Body of pancreas (tissue), 4 donors: ENCODE data around the gene DDX3Y. TPM values are rescaled to one million over a fixed set of nuclear protein-coding genes. Genes with fewer than 3 reads are reported as not detected.

Source experiments
- ATAC-seq: fragments of 150-250 bp; one replicate; pipeline ENCODE4 v1.9.1; 2016
- DNase-seq, 4 donors: peaks; one replicate each; pipeline ENCODE4 v3.0.0-alpha.2; 2019
- H3K27ac ChIP-seq, 4 donors: fragments of 200-600 bp; sonication (generic); 1 replicate in 3 of 4; 2 replicates in 1 of 4; pipeline versions ENCODE4 v1.5.1 to v1.6.1; 2016 to 2019; ENCODE audit warnings: mild to moderate bottlenecking in 1 of 4, mixed read lengths in 1 of 4, moderate library complexity in 1 of 4
- H3K27me3 ChIP-seq, 2 donors: fragments of 200-600 bp; sonication (generic); one replicate each; pipeline ENCODE4 v1.6.0; 2016; ENCODE audit warnings: mild to moderate bottlenecking in 1 of 2
- H3K36me3 ChIP-seq, 2 donors: fragments of 200-600 bp; sonication (generic); replicated peaks in 1 of 2; 2 replicates each; pipeline ENCODE4 v1.5.1; 2016; ENCODE audit warnings: low read depth in 2 of 2; ENCODE audit not compliant: insufficient read depth in 1 of 2
- H3K4me1 ChIP-seq: fragments of 200-600 bp; sonication (generic); one replicate; pipeline ENCODE4 v1.6.0; 2016
- H3K4me3 ChIP-seq, 2 donors: fragments of 200-600 bp; sonication (generic); 1 replicate in 1 of 2; 2 replicates in 1 of 2; pipeline ENCODE4 v1.5.1; 2016 to 2019
- H3K9me3 ChIP-seq, 3 donors: fragments of 200-600 bp; sonication (generic); 1 replicate in 2 of 3; 2 replicates in 1 of 3; pipeline ENCODE4 v1.5.1; 2016
- POLR2A ChIP-seq, 3 donors: fragments of 450-650 bp; IDR thresholded peaks; one replicate each; pipeline ENCODE4 v1.6.1; 2016; ENCODE audit warnings: antibody characterized with exemption in 3 of 3, mild to moderate bottlenecking in 2 of 3
- WGBS, 2 donors: methylation state at CpG; one replicate each; pipeline ENCODE4 v1.1.5; 2017; 5-methylcytosine and 5-hydroxymethylcytosine counted together
- intact Hi-C: fragments of 100-400 bp; cut with DNase I; formaldehyde crosslinking; loops from one replicate; pipeline ENCODE4 v1.15.1; 2023
- total RNA-seq, 2 donors: library from RNA; depleted of rRNA; stranded (reverse); fragments of >200 nt; gene quantifications; one replicate each; pipeline ENCODE4 v1.1.0, GENCODE V29; 2016
- TF ChIP-seq, protein P1 (sequence below), 7 experiments: fragments of 450-650 bp in 4 of 7; fragments of 200-600 bp in 3 of 7; sonication (generic) in 3 of 7; IDR thresholded peaks; one replicate each; pipeline ENCODE4 v1.5.1; 2016 to 2019; ENCODE audit warnings: antibody characterized with exemption in 7 of 7

The DDX3Y gene
- total RNA-seq, 2 donors from 2014 or later, result not detected

DNA sequence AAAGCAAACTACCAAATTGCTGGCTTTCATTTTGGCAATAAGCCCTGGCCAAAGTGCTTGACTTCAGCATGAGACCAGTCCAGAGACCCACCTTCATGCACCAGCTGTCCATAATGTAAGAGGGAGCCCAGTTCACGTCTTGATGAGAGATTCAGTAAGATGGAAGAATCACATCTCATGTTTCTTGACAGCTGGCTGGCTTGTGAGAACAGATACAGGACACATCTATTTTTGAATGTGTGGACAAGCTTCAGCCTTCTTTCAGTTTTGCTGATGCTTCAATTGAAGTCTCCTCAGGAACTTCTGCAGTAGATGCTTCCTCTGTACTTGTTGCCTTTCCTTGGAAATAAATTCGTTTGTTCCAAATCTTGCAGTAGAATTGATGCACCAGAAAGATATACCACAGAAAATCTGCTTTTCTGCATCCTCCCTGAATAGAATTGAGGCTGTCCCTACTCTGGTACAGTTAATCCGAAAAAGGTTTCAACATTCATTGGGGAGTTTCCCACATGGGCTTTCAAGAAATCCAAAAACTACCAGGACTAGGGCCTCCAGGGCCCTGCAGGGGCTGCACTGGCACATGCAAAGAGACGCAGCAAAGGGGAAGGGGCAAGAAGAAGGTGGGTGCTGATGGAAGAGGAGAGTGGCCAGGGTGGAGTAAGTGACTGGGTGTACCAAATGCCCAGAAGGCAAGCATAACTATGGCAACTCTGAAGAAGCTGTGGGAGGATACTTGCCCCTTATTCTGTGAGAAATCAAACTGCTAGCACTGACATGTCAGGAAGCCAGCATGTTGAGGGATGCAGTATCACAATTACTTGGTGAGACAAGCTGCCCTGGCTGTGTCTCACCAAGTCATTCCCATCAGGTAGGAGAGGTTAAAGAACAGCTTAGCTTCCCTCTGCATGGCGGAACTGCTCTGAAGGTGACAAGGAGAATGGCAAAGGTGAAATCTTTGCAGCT, 37.3 kb downstream of the DDX3Y start:
- Histone ChIP-seq H3K36me3 (no peaks in the 10 kb centered on the region), H3K4me1 (no peaks in the 10 kb centered on the region), H3K9me3 (no peaks in the 10 kb centered on the region), H3K4me3 (no peak overlapping the region), H3K27ac (no peak overlapping the region), H3K27me3 (no peaks in the 10 kb centered on the region)
- intact Hi-C loops, result no loop called here
- no peak for TF ChIP-seq POLR2A (IDR thresholded peaks at IDR 0.05)
- TF ChIP-seq, protein P1, sequence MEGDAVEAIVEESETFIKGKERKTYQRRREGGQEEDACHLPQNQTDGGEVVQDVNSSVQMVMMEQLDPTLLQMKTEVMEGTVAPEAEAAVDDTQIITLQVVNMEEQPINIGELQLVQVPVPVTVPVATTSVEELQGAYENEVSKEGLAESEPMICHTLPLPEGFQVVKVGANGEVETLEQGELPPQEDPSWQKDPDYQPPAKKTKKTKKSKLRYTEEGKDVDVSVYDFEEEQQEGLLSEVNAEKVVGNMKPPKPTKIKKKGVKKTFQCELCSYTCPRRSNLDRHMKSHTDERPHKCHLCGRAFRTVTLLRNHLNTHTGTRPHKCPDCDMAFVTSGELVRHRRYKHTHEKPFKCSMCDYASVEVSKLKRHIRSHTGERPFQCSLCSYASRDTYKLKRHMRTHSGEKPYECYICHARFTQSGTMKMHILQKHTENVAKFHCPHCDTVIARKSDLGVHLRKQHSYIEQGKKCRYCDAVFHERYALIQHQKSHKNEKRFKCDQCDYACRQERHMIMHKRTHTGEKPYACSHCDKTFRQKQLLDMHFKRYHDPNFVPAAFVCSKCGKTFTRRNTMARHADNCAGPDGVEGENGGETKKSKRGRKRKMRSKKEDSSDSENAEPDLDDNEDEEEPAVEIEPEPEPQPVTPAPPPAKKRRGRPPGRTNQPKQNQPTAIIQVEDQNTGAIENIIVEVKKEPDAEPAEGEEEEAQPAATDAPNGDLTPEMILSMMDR (IDR thresholded peaks at IDR 0.05), result no peak
- no peak for DNase-seq
- ATAC-seq, result no peak
- WGBS, 2 donors, result 54 to 65% methylated on average over 4 to 5 of the region's 5 CpGs

Other genes starting within 250 kb of the DDX3Y start
- not detected for gene USP9Y, start 203.6 kb upstream of the DDX3Y start, total RNA-seq